GM21825 (cell line): ENCODE measurements around the gene LDHAL6A.

Source experiments
- ATAC-seq: cut with Tn5 transposase; IDR thresholded peaks from one replicate; pipeline ENCODE4 v1.9.1; 2021; ENCODE audit warnings: mild to moderate bottlenecking, moderate library complexity; ENCODE audit not compliant: unreplicated experiment

The LDHAL6A gene

GRCh38 chr11:18490319-18490718 lies 34.7 kb downstream of the LDHAL6A start:
- no peak for ATAC-seq

GRCh38 chr11:18490736-18491485 lies 35.3 kb downstream of the LDHAL6A start:
- no peak for ATAC-seq

GRCh38 chr11:18491924-18492323 lies 36.3 kb downstream of the LDHAL6A start:
- ATAC-seq: no peak

- ATAC-seq: no peak
Observed at GRCh38 chr11:18492888-18493287, 37.2 kb downstream of the LDHAL6A start.

- no peak for ATAC-seq
Observed at GRCh38 chr11:18493310-18493709, 37.7 kb downstream of the LDHAL6A start.

GRCh38 chr11:18495271-18495670 lies 39.6 kb downstream of the LDHAL6A start:
- ATAC-seq: no peak

GRCh38 chr11:18495703-18496102 lies 40.0 kb downstream of the LDHAL6A start:
- ATAC-seq: no peak

- no peak for ATAC-seq
Observed at GRCh38 chr11:18498039-18498438, 42.4 kb downstream of the LDHAL6A start.

GRCh38 chr11:18501629-18502028 lies 46.0 kb downstream of the LDHAL6A start:
- no peak for ATAC-seq

- no peak for ATAC-seq
Observed at GRCh38 chr11:18502352-18502751, 46.7 kb downstream of the LDHAL6A start.

- no peak for ATAC-seq
Observed at GRCh38 chr11:18521122-18521521, 65.5 kb downstream of the LDHAL6A start.

- ATAC-seq: no peak
Observed at GRCh38 chr11:18522388-18522787, 66.7 kb downstream of the LDHAL6A start.

- no peak for ATAC-seq
Observed at GRCh38 chr11:18523084-18523483, 67.4 kb downstream of the LDHAL6A start.

GRCh38 chr11:18524248-18524647 lies 68.6 kb downstream of the LDHAL6A start:
- no peak for ATAC-seq

- ATAC-seq: no peak
Observed at GRCh38 chr11:18526130-18526520, 70.5 kb downstream of the LDHAL6A start.

- peak; percentile 95 for ATAC-seq
Observed at GRCh38 chr11:18526521-18527296, 71.1 kb downstream of the LDHAL6A start, which contains the start of gene TSG101. Gene TSG101 (minus strand): TSS chr11:18526942. CDS start chr11:18526816, 126 bp downstream.

GRCh38 chr11:18527512-18527911 lies 71.9 kb downstream of the LDHAL6A start:
- no peak for ATAC-seq
